ENCODE measurements around the gene USP2. TPM values are rescaled to one million over a fixed set of nuclear protein-coding genes. Genes with fewer than 3 reads are reported as not detected.

USP2 gene
- total and polyA plus RNA-seq, 7 donors, result 49.0 to 210 (median 76.4) TPM

GRCh38 chr11:119332111-119332765, 49.3 kb downstream of the USP2 start:
- Histone ChIP-seq H3K4me1 (peaks cover 21% of the 10 kb centered on the region), H3K4me3 (no peak overlapping the region), H3K36me3 (ENCODE audit: insufficient read depth in 1 of 2, low read depth in 1 of 2) (peaks cover 0 to 11% of the 10 kb centered on the region in 2 donors), H3K27me3 (ENCODE audit: insufficient read depth in 3 of 3, low read length in 2 of 3) (no peaks in the 10 kb centered on the region), H3K27ac (no peak overlapping the region), H3K9me3 (no peaks in the 10 kb centered on the region)
- TF ChIP-seq CTCF (IDR thresholded peaks at IDR 0.05), result no peak
- DNase-seq (no peak), ATAC-seq (no peak)
- intact Hi-C loops (cut with DNase I), result no loop called here
- 72 to 75% (median 73%) methylated on average over 4 of the region's 4 CpGs for WGBS, 3 donors

GRCh38 chr11:119330237-119330636, 51.3 kb downstream of the USP2 start:
- no peak overlapping the region for H3K27ac ChIP-seq
- WGBS, 3 donors, result 46 to 57% (median 50%) methylated on average over 1 of the region's 1 CpG
- no peaks in the 10 kb centered on the region for H3K9me3 ChIP-seq
- H3K36me3 ChIP-seq (ENCODE audit: insufficient read depth in 1 of 2, low read depth in 1 of 2), result no peaks in the 10 kb centered on the region
- intact Hi-C loops (cut with DNase I), result no loop called here
- H3K4me3 ChIP-seq, result no peak overlapping the region
- H3K4me1 ChIP-seq, result peaks cover under 1% of the 10 kb centered on the region
- no peaks in the 10 kb centered on the region for H3K27me3 ChIP-seq (ENCODE audit: insufficient read depth in 3 of 3, low read length in 2 of 3)
- TF ChIP-seq CTCF (IDR thresholded peaks at IDR 0.05), result no peak
- DNase-seq (no peak), ATAC-seq (no peak)

- no peak for TF ChIP-seq CTCF (IDR thresholded peaks at IDR 0.05)
- Histone ChIP-seq H3K36me3 (ENCODE audit: insufficient read depth in 1 of 2, low read depth in 1 of 2) (no peaks in the 10 kb centered on the region), H3K9me3 (no peaks in the 10 kb centered on the region), H3K27me3 (ENCODE audit: insufficient read depth in 3 of 3, low read length in 2 of 3) (no peaks in the 10 kb centered on the region), H3K4me3 (no peak overlapping the region), H3K4me1 (no peaks in the 10 kb centered on the region), H3K27ac (no peak overlapping the region)
- 67 to 80% (median 76%) methylated on average over 2 of the region's 2 CpGs for WGBS, 3 donors
- intact Hi-C loops (cut with DNase I), result loop anchor here in 1 of 2 donors (10.0 kb wide), 1 partner anchor 185 kb away; the partner anchor contains the start of gene ABCG4
- no peak for ATAC-seq
- no peak for DNase-seq
Measured at GRCh38 chr11:119329320-119329719, 52.2 kb downstream of the USP2 start.

GRCh38 chr11:119324189-119324588, 57.3 kb downstream of the USP2 start:
- H3K9me3 ChIP-seq, result no peaks in the 10 kb centered on the region
- DNase-seq (no peak), ATAC-seq (no peak)
- no peaks in the 10 kb centered on the region for H3K27me3 ChIP-seq (ENCODE audit: insufficient read depth in 3 of 3, low read length in 2 of 3)
- no peak overlapping the region for H3K27ac ChIP-seq
- WGBS, 3 donors, result 63 to 73% (median 66%) methylated on average over 4 of the region's 4 CpGs
- no peak for TF ChIP-seq CTCF (IDR thresholded peaks at IDR 0.05)
- H3K4me3 ChIP-seq, result no peak overlapping the region
- H3K36me3 ChIP-seq (ENCODE audit: insufficient read depth in 1 of 2, low read depth in 1 of 2), result no peaks in the 10 kb centered on the region
- H3K4me1 ChIP-seq, result peaks cover 4% of the 10 kb centered on the region
- intact Hi-C loops (cut with DNase I), result loop anchor here in 1 of 2 donors (5.0 to 10.0 kb wide), 2 partner anchors 117 to 179 kb away; partner anchors contain the start of genes ABCG4 and CBL
